HL-60 (cell line): ENCODE measurements around the gene MMP28.

Experiments used
- CTCF ChIP-seq: IDR thresholded peaks from one replicate; pipeline ENCODE4 v1.5.1; 2011; ENCODE audit warnings: low read length, control low read depth, inconsistent platforms; ENCODE audit not compliant: insufficient read depth
- POLR2AphosphoS5 ChIP-seq: IDR thresholded peaks from 2 replicates; pipeline ENCODE4 v1.6.1; 2012; ENCODE audit warnings: low read depth
- SPI1 ChIP-seq: IDR thresholded peaks from 2 replicates; pipeline ENCODE4 v1.6.1; 2012; ENCODE audit warnings: low read depth, mild to moderate bottlenecking, borderline replicate concordance

DNA sequence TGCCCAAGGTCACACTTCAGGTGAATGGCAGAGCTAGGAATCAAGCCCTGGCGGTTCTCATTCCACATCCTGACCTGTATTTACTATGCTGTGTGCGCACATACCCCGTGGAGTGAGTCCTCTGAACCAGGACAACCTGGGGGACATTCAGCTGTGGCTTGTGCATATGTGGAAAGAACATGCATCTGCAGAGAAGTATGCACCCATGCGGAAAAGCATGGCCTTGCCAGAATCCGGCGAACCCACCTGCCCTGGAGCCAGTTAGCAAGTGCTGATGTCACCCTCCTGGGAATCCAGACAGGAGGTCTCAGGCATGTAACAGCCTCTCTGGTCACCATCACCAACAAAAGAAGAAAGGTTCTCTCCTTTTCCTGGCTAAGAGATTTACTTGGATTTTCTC, 62.1 kb downstream of the MMP28 start:
- TF ChIP-seq CTCF (no peak), POLR2AphosphoS5 (no peak), SPI1 (no peak)
